IMR-90 (cell line): ENCODE measurements around the gene EMC8. TPM values are rescaled to one million over a fixed set of nuclear protein-coding genes. Genes with fewer than 3 reads are reported as not detected.

Experiments used
- ATAC-seq: fragments of 200-7000 bp; cut with Tn5 transposase; 2 replicates; pipeline ENCODE4 v1.9.1; 2020; ENCODE audit warnings: low read depth, mild to moderate bottlenecking, moderate library complexity
- BruUV-seq: library from RNA; stranded (reverse); fragments of 400-500 nt; replicated peaks from 2 replicates; lab custom pipeline; 2021; lab: Mats Ljungman, UMichigan
- CTCF ChIA-PET: fragments of 300-600 bp; formaldehyde crosslinking; extraction: SDS; loops from one replicate; lab custom pipeline; 2021; ENCODE audit warnings: antibody characterized with exemption; lab: Yijun Ruan, JAX
- POLR2A ChIA-PET: fragments of 300-600 bp; sonication (Branson Sonifier 250); formaldehyde crosslinking; loops from one replicate; lab custom pipeline; 2022; ENCODE audit warnings: antibody characterized with exemption; ENCODE audit not compliant: unreplicated experiment; lab: Charles Lee
- DNase-seq: peaks from one replicate; pipeline ENCODE4 v3.0.0; 2013
- H2AFZ ChIP-seq: replicated peaks from 2 replicates; pipeline ENCODE3; 2013; ENCODE audit warnings: low read length, mild to moderate bottlenecking; ENCODE audit not compliant: poor library complexity
- H2AK5ac ChIP-seq: 2 replicates; pipeline ENCODE4 v1.6.1; 2013; ENCODE audit warnings: low read depth, low read length, inconsistent platforms
- H2AK9ac ChIP-seq: replicated peaks from 2 replicates; pipeline ENCODE3; 2013; ENCODE audit warnings: mild to moderate bottlenecking, low read depth, low read length, moderate library complexity; ENCODE audit not compliant: poor library complexity
- H2BK120ac ChIP-seq: 2 replicates; pipeline ENCODE4 v1.6.1; 2013; ENCODE audit warnings: low read depth, low read length, inconsistent platforms
- H2BK15ac ChIP-seq: 3 replicates; pipeline ENCODE4 v1.6.1; 2013; ENCODE audit warnings: low read depth, low read length, inconsistent platforms
- H2BK20ac ChIP-seq: 2 replicates; pipeline ENCODE4 v1.6.1; 2013; ENCODE audit warnings: low read depth, mild to moderate bottlenecking, inconsistent platforms, low read length, moderate library complexity
- H2BK5ac ChIP-seq: 2 replicates; pipeline ENCODE4 v1.6.1; 2013; ENCODE audit warnings: mild to moderate bottlenecking, low read depth, low read length, inconsistent platforms; ENCODE audit not compliant: poor library complexity, severe bottlenecking
- H3K14ac ChIP-seq: replicated peaks from 2 replicates; pipeline ENCODE4 v1.6.1; 2013; ENCODE audit warnings: low read depth, low read length, inconsistent platforms
- H3K18ac ChIP-seq: 2 replicates; pipeline ENCODE4 v1.6.1; 2013; ENCODE audit warnings: low read depth, low read length, control low read depth
- H3K23ac ChIP-seq: 2 replicates; pipeline ENCODE4 v1.6.1; 2013; ENCODE audit warnings: low read depth, low read length, inconsistent platforms
- H3K27ac ChIP-seq: 2 replicates; pipeline ENCODE4 v1.5.1; 2013; ENCODE audit warnings: mild to moderate bottlenecking, control low read depth, low read length; ENCODE audit not compliant: insufficient read depth
- H3K27me3 ChIP-seq: 2 replicates; pipeline ENCODE4 v1.6.1; 2013; ENCODE audit warnings: low read length; ENCODE audit not compliant: control insufficient read depth, insufficient read depth
- H3K36me3 ChIP-seq: 2 replicates; pipeline ENCODE4 v1.6.1; 2013; ENCODE audit warnings: low read length, mixed read lengths; ENCODE audit not compliant: control insufficient read depth, insufficient read depth
- H3K4ac ChIP-seq: 2 replicates; pipeline ENCODE4 v1.6.1; 2013; ENCODE audit warnings: low read depth, low read length, inconsistent platforms
- H3K4me1 ChIP-seq: 2 replicates; pipeline ENCODE4 v1.6.1; 2013; ENCODE audit warnings: low read length, mixed read lengths; ENCODE audit not compliant: control insufficient read depth, insufficient read depth
- H3K4me2 ChIP-seq: 2 replicates; pipeline ENCODE4 v1.6.1; 2013; ENCODE audit warnings: low read depth, mild to moderate bottlenecking, control low read depth, low read length, moderate library complexity
- H3K4me3 ChIP-seq: 2 replicates; pipeline ENCODE4 v1.5.1; 2013; ENCODE audit warnings: low read depth, mild to moderate bottlenecking, control low read depth, low read length, moderate library complexity; ENCODE audit not compliant: insufficient read depth
- H3K56ac ChIP-seq: 2 replicates; pipeline ENCODE4 v1.6.1; 2013; ENCODE audit warnings: low read length, inconsistent platforms; ENCODE audit not compliant: insufficient read depth; ENCODE audit errors: extremely low read depth
- H3K79me1 ChIP-seq, 2 experiments: 2 replicates each; pipeline ENCODE4 v1.6.1; 2013; ENCODE audit warnings: low read length in 2 of 2, inconsistent platforms in 1 of 2, low read depth in 1 of 2
- H3K9ac ChIP-seq: 2 replicates; pipeline ENCODE4 v1.6.1; 2013; ENCODE audit warnings: low read depth, low read length, control low read depth
- H3K9me1 ChIP-seq: 2 replicates; pipeline ENCODE4 v1.6.1; 2013; ENCODE audit warnings: low read length, inconsistent platforms; ENCODE audit not compliant: insufficient read depth
- H3K9me3 ChIP-seq: 2 replicates; pipeline ENCODE4 v1.6.1; 2013; ENCODE audit warnings: low read length; ENCODE audit not compliant: control insufficient read depth, insufficient read depth
- H4K20me1 ChIP-seq: 2 replicates; pipeline ENCODE4 v1.6.1; 2013; ENCODE audit warnings: low read length, inconsistent platforms; ENCODE audit not compliant: insufficient read depth
- H4K5ac ChIP-seq: 2 replicates; pipeline ENCODE4 v1.6.1; 2013; ENCODE audit warnings: mild to moderate bottlenecking, low read depth, low read length, control low read depth
- H4K8ac ChIP-seq, 2 experiments: 2 replicates each; pipeline ENCODE4 v1.6.1; 2013; ENCODE audit warnings: low read depth in 2 of 2, low read length in 2 of 2, control low read depth in 1 of 2, inconsistent platforms in 1 of 2
- H4K91ac ChIP-seq: 2 replicates; pipeline ENCODE4 v1.6.1; 2013; ENCODE audit warnings: low read depth, low read length, inconsistent platforms; ENCODE audit not compliant: insufficient read depth
- BHLHE40 ChIP-seq: fragments of 150-350 bp; IDR thresholded peaks from 2 replicates; pipeline ENCODE4 v1.6.1; 2016; ENCODE audit warnings: mild to moderate bottlenecking, low read depth, low read length
- CEBPB ChIP-seq: IDR thresholded peaks from 2 replicates; pipeline ENCODE4 v1.6.1; 2012; ENCODE audit warnings: low read depth, low read length, improper control_type of control experiment
- CHD1 ChIP-seq: IDR thresholded peaks from 2 replicates; pipeline ENCODE4 v1.6.1; 2012; ENCODE audit warnings: low read depth, low read length, improper control_type of control experiment
- FOS ChIP-seq: fragments of 150-350 bp; IDR thresholded peaks from 2 replicates; pipeline ENCODE4 v1.6.1; 2016; ENCODE audit warnings: low read depth, low read length
- MAFK ChIP-seq: IDR thresholded peaks from 2 replicates; pipeline ENCODE4 v1.6.1; 2012; ENCODE audit warnings: low read depth, low read length, improper control_type of control experiment
- MAZ ChIP-seq: IDR thresholded peaks from 2 replicates; pipeline ENCODE4 v1.6.1; 2012; ENCODE audit warnings: low read depth, mild to moderate bottlenecking, low read length, improper control_type of control experiment, moderate library complexity, borderline replicate concordance
- MXI1 ChIP-seq: IDR thresholded peaks from 2 replicates; pipeline ENCODE4 v1.6.1; 2012; ENCODE audit warnings: low read depth, mild to moderate bottlenecking, low read length, moderate library complexity, borderline replicate concordance
- NFE2L2 ChIP-seq: fragments of 150-350 bp; IDR thresholded peaks from 2 replicates; pipeline ENCODE4 v1.6.1; 2016; ENCODE audit warnings: low read depth, mild to moderate bottlenecking, low read length
- POLR2A ChIP-seq: IDR thresholded peaks from 2 replicates; pipeline ENCODE4 v1.6.1; 2012; ENCODE audit warnings: mild to moderate bottlenecking, low read depth, low read length
- RAD21 ChIP-seq: IDR thresholded peaks from 2 replicates; pipeline ENCODE4 v1.6.1; 2012; ENCODE audit warnings: low read length, improper control_type of control experiment
- RFX5 ChIP-seq: IDR thresholded peaks from 2 replicates; pipeline ENCODE4 v1.8.0; 2012; ENCODE audit warnings: low read depth, mild to moderate bottlenecking, low read length, moderate library complexity
- WGBS, 2 experiments: methylation state at CpG; one replicate each; pipeline versions ENCODE4 v1.1.5 to v1.1.7; 2013; ENCODE audit warnings: missing lambda C conversion rate in 2 of 2; ENCODE audit not compliant: insufficient read length in 1 of 2; ENCODE audit errors: extremely low coverage in 2 of 2; 5-methylcytosine and 5-hydroxymethylcytosine counted together
- dilution Hi-C: fragments of 300-500 bp; cut with HindIII; formaldehyde crosslinking; loops from one replicate; pipeline ENCODE4 v1.14.3; 2018; ENCODE audit warnings: low sequenced_read_pairs; ENCODE audit not compliant: unreplicated experiment
- in situ Hi-C: fragments of 300-500 bp; cut with MboI; formaldehyde crosslinking; loops from 3 replicates; pipeline ENCODE4 v1.14.3; 2019; ENCODE audit warnings: low sequenced_read_pairs, inconsistent platforms, mixed read lengths
- intact Hi-C: fragments of 100-400 bp; cut with micrococcal nuclease; formaldehyde crosslinking; loops from 2 replicates; pipeline ENCODE4 v1.10.0; 2022
- polyA plus RNA-seq, 3 experiments: library from polyadenylated mRNA; depleted of rRNA; stranded (reverse); fragments of >200 nt; gene quantifications; 2 replicates each; pipeline ENCODE4 v1.2.3, GENCODE V29; 2012; ENCODE audit warnings: low replicate concordance in 1 of 3
- total RNA-seq: library from RNA; depleted of rRNA; stranded (reverse); fragments of >200 nt; gene quantifications from 2 replicates; pipeline ENCODE4 v1.2.3, GENCODE V29; 2012
- TF ChIP-seq, protein P1 (sequence below): fragments of 150-350 bp; IDR thresholded peaks from 2 replicates; pipeline ENCODE4 v1.6.1; 2017; ENCODE audit warnings: mild to moderate bottlenecking, antibody characterized with exemption, low read length, low read depth
- TF ChIP-seq, protein P2 (sequence below): conservative IDR thresholded peaks from 2 replicates; pipeline ENCODE4 v1.5.1; 2012; ENCODE audit warnings: mild to moderate bottlenecking, low read depth, low read length, improper control_type of control experiment

The EMC8 gene
- total and polyA plus RNA-seq, 2 of the 4 experiments (the other 2 are of a cell fraction): 23.7 to 48.9 TPM

DNA sequence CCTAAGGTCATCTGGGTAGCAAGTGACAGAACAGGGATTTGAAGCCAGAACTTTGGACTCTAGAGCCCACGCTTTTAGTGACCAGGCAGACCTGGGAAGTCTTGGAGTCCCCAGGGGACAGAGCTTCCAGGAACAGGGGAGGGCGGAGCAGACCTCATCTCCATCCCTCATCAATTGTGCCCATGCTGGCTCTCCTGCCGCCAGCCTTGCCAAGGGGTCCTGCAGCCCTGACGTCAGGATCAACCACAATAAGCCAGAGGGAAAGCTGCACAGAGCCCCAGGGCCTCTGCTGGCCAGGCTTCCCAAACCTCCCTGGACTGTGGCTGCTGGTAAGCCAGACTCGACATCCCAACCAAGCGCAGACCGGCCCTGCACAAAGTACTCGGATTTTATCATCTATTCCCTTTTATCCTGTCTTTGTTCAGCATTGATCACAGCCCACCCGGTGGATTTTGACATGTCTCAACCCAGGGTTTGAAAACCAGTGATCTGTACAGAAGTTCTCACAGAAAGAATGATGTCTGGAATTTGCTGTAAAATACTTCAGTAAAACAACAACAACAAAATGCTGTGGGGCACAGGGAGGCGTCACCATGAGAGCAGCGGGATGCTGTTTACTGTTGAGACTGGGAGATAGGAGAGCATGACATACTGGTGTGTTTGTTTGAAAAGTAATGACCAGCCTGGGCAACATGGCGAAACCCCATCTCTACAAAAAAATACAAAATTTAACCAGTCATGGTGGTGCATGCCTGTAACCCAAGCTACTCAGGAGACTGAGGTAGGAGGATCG lies 60.2 kb downstream of the EMC8 start:
- no peaks in the 10 kb centered on the region for H3K4me1 ChIP-seq
- in situ Hi-C loops (no loop called here), intact Hi-C loops (no loop called here), dilution Hi-C loops (no loop called here)
- no peaks in the 10 kb centered on the region for H3K9me3 ChIP-seq
- no peak overlapping the region for H2BK15ac ChIP-seq
- H3K36me3 ChIP-seq: peaks cover 1% of the 10 kb centered on the region; the same call in 1 of the 2 replicates
- DNase-seq (no peak), ATAC-seq (no peak)
- no peaks in the 10 kb centered on the region for H3K9me1 ChIP-seq
- no peak overlapping the region for H2BK5ac ChIP-seq
- H3K27ac ChIP-seq: no peak overlapping the region
- H4K91ac ChIP-seq: no peak overlapping the region
- H3K4ac ChIP-seq: no peak overlapping the region
- ChIA-PET CTCF (no interaction called here), POLR2A (no interaction called here)
- BruUV-seq: no TSS peak
- H4K8ac ChIP-seq: no peak overlapping the region
- H4K5ac ChIP-seq: no peak overlapping the region
- no peaks in the 10 kb centered on the region; the same call in 1 of the 2 replicates for H4K20me1 ChIP-seq
- H2AFZ ChIP-seq: no peak overlapping the region
- H2AK5ac ChIP-seq: no peak overlapping the region
- H3K14ac ChIP-seq: no peak overlapping the region
- no peak overlapping the region for H3K4me2 ChIP-seq
- no peak overlapping the region for H3K9ac ChIP-seq
- no peak overlapping the region for H2BK20ac ChIP-seq
- WGBS, 2 experiments: 73% methylated on average over 3 of the region's 13 CpGs; no CpG with 5 or more reads in 1 of the 2 experiments
- H2BK120ac ChIP-seq: no peak overlapping the region
- H3K56ac ChIP-seq: no peak overlapping the region
- TF ChIP-seq RFX5: no peak
- TF ChIP-seq RAD21: no peak
- no peak for TF ChIP-seq MAFK
- no peak for TF ChIP-seq MAZ
- no peak for TF ChIP-seq FOS
- no peak for TF ChIP-seq NFE2L2
- TF ChIP-seq, protein P1, sequence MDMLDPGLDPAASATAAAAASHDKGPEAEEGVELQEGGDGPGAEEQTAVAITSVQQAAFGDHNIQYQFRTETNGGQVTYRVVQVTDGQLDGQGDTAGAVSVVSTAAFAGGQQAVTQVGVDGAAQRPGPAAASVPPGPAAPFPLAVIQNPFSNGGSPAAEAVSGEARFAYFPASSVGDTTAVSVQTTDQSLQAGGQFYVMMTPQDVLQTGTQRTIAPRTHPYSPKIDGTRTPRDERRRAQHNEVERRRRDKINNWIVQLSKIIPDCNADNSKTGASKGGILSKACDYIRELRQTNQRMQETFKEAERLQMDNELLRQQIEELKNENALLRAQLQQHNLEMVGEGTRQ: no peak
- no peak for TF ChIP-seq POLR2A
- TF ChIP-seq CHD1: no peak
- TF ChIP-seq CEBPB: no peak
- no peak for TF ChIP-seq BHLHE40
- TF ChIP-seq, protein P2, sequence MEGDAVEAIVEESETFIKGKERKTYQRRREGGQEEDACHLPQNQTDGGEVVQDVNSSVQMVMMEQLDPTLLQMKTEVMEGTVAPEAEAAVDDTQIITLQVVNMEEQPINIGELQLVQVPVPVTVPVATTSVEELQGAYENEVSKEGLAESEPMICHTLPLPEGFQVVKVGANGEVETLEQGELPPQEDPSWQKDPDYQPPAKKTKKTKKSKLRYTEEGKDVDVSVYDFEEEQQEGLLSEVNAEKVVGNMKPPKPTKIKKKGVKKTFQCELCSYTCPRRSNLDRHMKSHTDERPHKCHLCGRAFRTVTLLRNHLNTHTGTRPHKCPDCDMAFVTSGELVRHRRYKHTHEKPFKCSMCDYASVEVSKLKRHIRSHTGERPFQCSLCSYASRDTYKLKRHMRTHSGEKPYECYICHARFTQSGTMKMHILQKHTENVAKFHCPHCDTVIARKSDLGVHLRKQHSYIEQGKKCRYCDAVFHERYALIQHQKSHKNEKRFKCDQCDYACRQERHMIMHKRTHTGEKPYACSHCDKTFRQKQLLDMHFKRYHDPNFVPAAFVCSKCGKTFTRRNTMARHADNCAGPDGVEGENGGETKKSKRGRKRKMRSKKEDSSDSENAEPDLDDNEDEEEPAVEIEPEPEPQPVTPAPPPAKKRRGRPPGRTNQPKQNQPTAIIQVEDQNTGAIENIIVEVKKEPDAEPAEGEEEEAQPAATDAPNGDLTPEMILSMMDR: no peak
- TF ChIP-seq MXI1: no peak
- H3K27me3 ChIP-seq: no peaks in the 10 kb centered on the region
- H3K79me1 ChIP-seq: peaks cover 0 to 8% of the 10 kb centered on the region in 2 experiments; a peak in 3 of 4 replicates
- H2AK9ac ChIP-seq: no peak overlapping the region
- H3K18ac ChIP-seq: no peak overlapping the region
- H3K23ac ChIP-seq: no peak overlapping the region
- H3K4me3 ChIP-seq: no peak overlapping the region
